Gastroesophageal sphincter (tissue), 4 donors: ENCODE measurements around the gene STXBP6. TPM values are rescaled to one million over a fixed set of nuclear protein-coding genes. Genes with fewer than 3 reads are reported as not detected.

Source experiments
- ATAC-seq: fragments of 150-250 bp; one replicate; pipeline ENCODE4 v1.9.1; 2016; ENCODE audit warnings: mild to moderate bottlenecking, moderate library complexity
- H3K27ac ChIP-seq, 4 donors: fragments of 200-600 bp; sonication (generic) in 3 of 4; 1 replicate in 3 of 4; 2 replicates in 1 of 4; pipeline ENCODE4 v1.5.1; 2016 to 2019
- H3K27me3 ChIP-seq: fragments of 200-600 bp; sonication (generic); one replicate; pipeline ENCODE4 v1.5.1; 2019
- H3K36me3 ChIP-seq, 2 donors: fragments of 200-600 bp; sonication (generic); one replicate each; pipeline ENCODE4 v1.5.1; 2019; ENCODE audit warnings: control low read depth in 1 of 2
- H3K4me1 ChIP-seq, 3 donors: fragments of 200-600 bp; sonication (generic); 1 replicate in 2 of 3; 2 replicates in 1 of 3; pipeline ENCODE4 v1.5.1; 2016 to 2019; ENCODE audit warnings: control low read depth in 2 of 3
- H3K4me3 ChIP-seq, 2 donors: fragments of 200-600 bp; sonication (generic); one replicate each; pipeline ENCODE4 v1.5.1; 2019; ENCODE audit warnings: mild to moderate bottlenecking in 1 of 2, moderate library complexity in 1 of 2
- H3K9me3 ChIP-seq, 3 donors: fragments of 200-600 bp; sonication (generic); one replicate each; pipeline ENCODE4 v1.5.1; 2017 to 2019; ENCODE audit warnings: control low read depth in 2 of 3
- EP300 ChIP-seq: sonication (generic); formaldehyde crosslinking; IDR thresholded peaks from one replicate; pipeline ENCODE4 v1.6.1; 2017; ENCODE audit warnings: antibody characterized with exemption, mild to moderate bottlenecking
- POLR2A ChIP-seq, 2 donors: fragments of 450-650 bp; IDR thresholded peaks; one replicate each; pipeline ENCODE4 v1.6.1; 2017; ENCODE audit warnings: antibody characterized with exemption in 2 of 2, mild to moderate bottlenecking in 2 of 2, moderate library complexity in 1 of 2
- POLR2AphosphoS5 ChIP-seq: sonication (generic); formaldehyde crosslinking; IDR thresholded peaks from one replicate; pipeline ENCODE4 v1.6.1; 2017; ENCODE audit warnings: antibody characterized with exemption
- WGBS, 2 donors: methylation state at CpG; one replicate each; pipeline ENCODE4 v1.1.5; 2018; ENCODE audit warnings: low coverage in 1 of 2; 5-methylcytosine and 5-hydroxymethylcytosine counted together
- total RNA-seq, 4 donors: library from RNA; depleted of rRNA; stranded (reverse); fragments of >200 nt; gene quantifications; one replicate each; pipeline ENCODE4 v1.1.0, GENCODE V29; 2016
- TF ChIP-seq, protein P1 (sequence below), 4 experiments: fragments of 200-600 bp in 2 of 4; fragments of 450-650 bp in 2 of 4; sonication (generic) in 1 of 4; IDR thresholded peaks; one replicate each; pipeline ENCODE4 v1.5.1; 2017 to 2019; ENCODE audit warnings: antibody characterized with exemption in 4 of 4, mild to moderate bottlenecking in 2 of 4, moderate library complexity in 2 of 4

Gene STXBP6
- total RNA-seq, 4 donors from 2014 or later = 29.3 to 55.7 (median 44.0) TPM

DNA sequence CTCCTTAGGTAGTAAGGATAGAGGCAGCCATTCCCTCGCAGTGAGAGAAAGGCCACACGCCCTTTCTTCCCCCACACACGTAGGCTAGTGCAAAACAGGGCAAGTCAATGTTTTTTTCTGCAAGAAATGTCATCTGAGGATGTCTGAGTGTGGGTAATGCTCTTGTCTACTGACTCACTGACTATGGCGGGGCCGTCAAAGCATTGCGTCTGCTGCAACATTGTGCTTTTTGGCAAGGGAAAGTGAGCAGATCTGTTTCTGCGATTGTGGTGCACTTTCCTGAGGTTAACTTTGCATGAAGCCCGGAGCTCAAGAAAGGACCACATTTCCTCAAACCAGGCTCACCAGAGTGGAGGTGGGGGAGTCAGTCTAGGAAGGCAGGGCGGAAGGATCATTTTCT, 234.4 kb downstream of the STXBP6 start:
- WGBS, 2 donors = 93 to 98% methylated on average over 4 to 7 of the region's 9 CpGs
- Histone ChIP-seq H3K4me3 (no peak overlapping the region), H3K27me3 (no peaks in the 10 kb centered on the region), H3K9me3 (no peaks in the 10 kb centered on the region), H3K36me3 (peaks cover 0 to 27% of the 10 kb centered on the region in 2 donors), H3K4me1 (peaks cover 0 to 10% (median 0%) of the 10 kb centered on the region in 3 donors), H3K27ac (no peak overlapping the region)
- no peak for ATAC-seq
- TF ChIP-seq POLR2A (IDR thresholded peaks at IDR 0.05) = no peak

DNA sequence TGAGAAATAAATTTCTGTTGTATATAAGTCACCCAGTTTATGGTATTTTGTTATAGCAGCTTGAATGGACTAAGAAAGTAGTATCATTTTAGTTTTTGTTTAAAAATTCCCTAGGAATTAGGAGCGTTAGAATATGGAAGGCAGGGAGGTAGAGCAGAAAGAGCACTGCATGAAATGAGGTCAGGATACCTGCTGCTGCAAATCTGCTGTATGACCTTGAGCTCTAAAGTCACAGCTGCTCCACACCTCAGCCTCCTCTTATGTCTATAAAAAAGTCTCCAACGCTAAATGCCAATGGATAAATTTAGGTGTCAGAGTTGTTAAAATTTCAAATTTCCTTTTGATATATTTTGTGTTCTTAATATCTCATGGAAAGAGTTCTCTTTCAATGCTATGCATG, 235.0 kb downstream of the STXBP6 start:
- Histone ChIP-seq H3K27me3 (no peaks in the 10 kb centered on the region), H3K9me3 (no peaks in the 10 kb centered on the region), H3K36me3 (peaks cover 0 to 27% of the 10 kb centered on the region in 2 donors), H3K4me3 (no peak overlapping the region), H3K27ac (no peak overlapping the region), H3K4me1 (peaks cover 0 to 16% (median 0%) of the 10 kb centered on the region in 3 donors)
- WGBS, 2 donors = 91 to 94% methylated on average over 2 of the region's 2 CpGs
- no peak for ATAC-seq
- TF ChIP-seq POLR2A (IDR thresholded peaks at IDR 0.05) = no peak
- no peak for TF ChIP-seq EP300
- TF ChIP-seq, protein P1, sequence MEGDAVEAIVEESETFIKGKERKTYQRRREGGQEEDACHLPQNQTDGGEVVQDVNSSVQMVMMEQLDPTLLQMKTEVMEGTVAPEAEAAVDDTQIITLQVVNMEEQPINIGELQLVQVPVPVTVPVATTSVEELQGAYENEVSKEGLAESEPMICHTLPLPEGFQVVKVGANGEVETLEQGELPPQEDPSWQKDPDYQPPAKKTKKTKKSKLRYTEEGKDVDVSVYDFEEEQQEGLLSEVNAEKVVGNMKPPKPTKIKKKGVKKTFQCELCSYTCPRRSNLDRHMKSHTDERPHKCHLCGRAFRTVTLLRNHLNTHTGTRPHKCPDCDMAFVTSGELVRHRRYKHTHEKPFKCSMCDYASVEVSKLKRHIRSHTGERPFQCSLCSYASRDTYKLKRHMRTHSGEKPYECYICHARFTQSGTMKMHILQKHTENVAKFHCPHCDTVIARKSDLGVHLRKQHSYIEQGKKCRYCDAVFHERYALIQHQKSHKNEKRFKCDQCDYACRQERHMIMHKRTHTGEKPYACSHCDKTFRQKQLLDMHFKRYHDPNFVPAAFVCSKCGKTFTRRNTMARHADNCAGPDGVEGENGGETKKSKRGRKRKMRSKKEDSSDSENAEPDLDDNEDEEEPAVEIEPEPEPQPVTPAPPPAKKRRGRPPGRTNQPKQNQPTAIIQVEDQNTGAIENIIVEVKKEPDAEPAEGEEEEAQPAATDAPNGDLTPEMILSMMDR (IDR thresholded peaks at IDR 0.05) = no peak
- TF ChIP-seq POLR2AphosphoS5 = no peak

DNA sequence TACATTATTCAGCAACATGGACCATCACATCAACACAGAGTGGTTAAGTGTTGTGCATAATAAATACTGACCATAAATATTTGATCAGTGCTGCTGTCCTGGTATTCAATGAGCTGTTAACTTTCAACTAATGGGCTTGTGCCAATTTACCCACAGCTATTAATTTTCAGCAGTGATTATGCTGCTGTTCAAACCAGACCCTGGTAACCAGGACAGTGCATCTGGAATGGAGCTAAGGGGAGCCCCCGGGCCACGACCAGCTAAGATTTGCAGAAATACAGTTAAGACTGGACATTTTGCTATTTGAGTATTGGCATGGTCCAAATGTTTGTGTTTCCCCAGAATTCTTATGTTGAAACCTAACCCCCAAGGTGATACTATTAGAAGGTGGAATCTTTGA, 235.6 kb downstream of the STXBP6 start:
- no peak for TF ChIP-seq POLR2A (IDR thresholded peaks at IDR 0.05)
- TF ChIP-seq EP300 = no peak
- TF ChIP-seq, protein P1 (IDR thresholded peaks at IDR 0.05) = no peak
- Histone ChIP-seq H3K4me3 (no peak overlapping the region), H3K9me3 (no peaks in the 10 kb centered on the region), H3K27ac (no peak overlapping the region), H3K4me1 (peaks cover 0 to 16% (median 0%) of the 10 kb centered on the region in 3 donors), H3K36me3 (peaks cover 0 to 27% of the 10 kb centered on the region in 2 donors), H3K27me3 (no peaks in the 10 kb centered on the region)
- no peak for ATAC-seq
- WGBS, 2 donors = 93% methylated on average over 2 of the region's 2 CpGs; no CpG with 5 or more reads in 1 of the 2 donors

DNA sequence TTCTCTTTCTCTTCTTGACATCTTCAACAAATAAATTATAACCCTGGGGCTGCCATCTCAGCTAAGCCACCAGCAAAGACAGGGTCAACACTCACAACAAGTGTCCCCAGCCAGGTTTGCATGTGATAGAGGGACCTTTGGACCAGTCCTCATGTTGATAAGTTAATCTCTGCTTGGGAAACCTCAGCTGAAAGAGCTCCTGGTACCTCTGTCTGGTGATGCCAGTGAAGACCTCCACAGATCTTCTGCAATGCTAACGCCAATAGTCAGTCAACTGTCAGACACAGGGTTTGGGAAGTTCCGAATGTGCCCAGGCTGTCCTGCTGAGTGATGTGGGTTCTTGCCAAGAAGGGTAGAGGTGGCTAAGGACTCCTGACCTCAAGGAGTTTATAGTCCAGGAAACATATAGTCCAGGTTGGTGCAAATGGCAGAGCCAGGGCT, 236.1 kb downstream of the STXBP6 start:
- ATAC-seq = no peak
- H3K4me1 ChIP-seq = peaks cover 0 to 16% (median 0%) of the 10 kb centered on the region in 3 donors
- H3K27ac ChIP-seq = no peak overlapping the region
- H3K36me3 ChIP-seq = peaks cover 0 to 27% of the 10 kb centered on the region in 2 donors
- H3K4me3 ChIP-seq = no peak overlapping the region
- no peaks in the 10 kb centered on the region for H3K27me3 ChIP-seq
- TF ChIP-seq POLR2A (IDR thresholded peaks at IDR 0.05) = no peak
- TF ChIP-seq, protein P1 (IDR thresholded peaks at IDR 0.05) = no peak
- no peak for TF ChIP-seq EP300
- TF ChIP-seq POLR2AphosphoS5 = no peak
- no CpG with 5 or more reads among the region's 2 CpGs for WGBS, 2 donors
- H3K9me3 ChIP-seq = no peaks in the 10 kb centered on the region

DNA sequence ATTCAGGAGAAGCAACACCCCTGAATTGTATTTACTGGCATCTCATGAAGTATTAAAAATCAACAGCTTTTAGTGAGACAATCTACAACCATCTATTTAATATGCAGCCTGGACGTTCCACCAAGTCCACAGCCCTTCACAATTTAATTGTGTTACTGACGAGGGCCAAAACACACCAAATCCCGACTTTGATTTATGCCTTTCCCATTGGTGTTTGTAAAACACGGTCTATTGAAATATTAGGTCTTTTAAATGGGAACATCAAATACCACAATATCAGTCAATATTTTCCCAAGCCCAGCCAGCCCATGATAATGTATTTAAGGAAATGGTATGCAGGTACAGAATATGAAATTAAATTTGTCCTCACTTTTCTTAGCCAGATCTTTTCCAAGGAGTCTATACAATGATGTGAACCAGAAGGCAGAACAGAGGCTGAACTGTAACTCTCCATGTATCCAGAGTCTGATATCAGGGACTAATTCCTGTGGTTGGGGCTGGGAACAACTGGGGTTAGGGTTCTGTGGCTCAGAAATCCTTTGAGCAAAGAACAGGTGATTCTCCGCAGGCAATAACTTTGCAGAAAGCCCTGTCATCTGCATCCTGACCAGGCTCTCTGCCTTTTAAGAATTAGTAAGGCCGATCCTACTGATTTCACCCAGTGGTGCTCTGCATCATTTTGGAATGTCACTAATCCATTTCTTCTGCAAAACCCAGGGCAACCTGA, 236.7 kb downstream of the STXBP6 start:
- Histone ChIP-seq H3K36me3 (peaks cover 0 to 27% of the 10 kb centered on the region in 2 donors), H3K4me1 (peaks cover 0 to 16% (median 0%) of the 10 kb centered on the region in 3 donors), H3K27me3 (no peaks in the 10 kb centered on the region), H3K4me3 (no peak overlapping the region), H3K27ac (no peak overlapping the region), H3K9me3 (no peaks in the 10 kb centered on the region)
- ATAC-seq = no peak
- WGBS, 2 donors = 90 to 91% methylated on average over 4 to 6 of the region's 6 CpGs
- TF ChIP-seq POLR2A (IDR thresholded peaks at IDR 0.05) (no peak), POLR2AphosphoS5 (no peak), EP300 (no peak)
- TF ChIP-seq, protein P1 (IDR thresholded peaks at IDR 0.05) = no peak
